GM12878 (cell line): ENCODE data around the gene ELF2. TPM values are rescaled to one million over a fixed set of nuclear protein-coding genes. Genes with fewer than 3 reads are reported as not detected.

Source experiments
- ATAC-seq: fragments of 200-7000 bp; cut with Tn5 transposase; 3 replicates; pipeline ENCODE4 v1.9.1; 2020; ENCODE audit warnings: mild to moderate bottlenecking, moderate library complexity
- BruUV-seq: library from RNA; stranded (reverse); fragments of 400-500 nt; replicated peaks from 2 replicates; lab custom pipeline; 2021; lab: Mats Ljungman, UMichigan
- CTCF ChIA-PET: fragments of 300-600 bp; sonication (Branson Sonifier 250); formaldehyde crosslinking; extraction: SDS; loops from one replicate; lab custom pipeline; 2021; ENCODE audit warnings: inconsistent platforms; lab: Yijun Ruan, JAX
- POLR2A ChIA-PET: fragments of 350-600 bp; formaldehyde crosslinking; extraction: SDS; loops from one replicate; lab custom pipeline; 2021; ENCODE audit warnings: inconsistent platforms; lab: Charles Lee
- RAD21 ChIA-PET: fragments of 300-600 bp; sonication (Branson Sonifier 250); formaldehyde crosslinking; loops from one replicate; lab custom pipeline; 2023; ENCODE audit warnings: antibody characterized with exemption; ENCODE audit not compliant: unreplicated experiment; lab: Charles Lee
- SMC1A ChIA-PET: fragments of 300-600 bp; sonication (Branson Sonifier 250); formaldehyde crosslinking; loops from one replicate; lab custom pipeline; 2023; ENCODE audit not compliant: unreplicated experiment, uncharacterized antibody; lab: Charles Lee
- DNase-seq: peaks from one replicate; pipeline ENCODE4 v3.0.0-alpha.2; 2011; ENCODE audit warnings: low read depth, low spot score
- FAIRE-seq: peaks from 3 replicates; lab custom pipeline; 2011; peaks lifted over from hg19 to GRCh38; lab: Jason Lieb, UNC
- H2AFZ ChIP-seq: 2 replicates; pipeline ENCODE4 v1.6.0; 2011; ENCODE audit warnings: low read depth, low read length, control low read depth; ENCODE audit not compliant: control insufficient read depth
- H3K27ac ChIP-seq: 2 replicates; pipeline ENCODE4 v1.5.1; 2011; ENCODE audit warnings: control low read depth; ENCODE audit not compliant: control insufficient read depth, insufficient read depth
- H3K27me3 ChIP-seq, 2 experiments: replicated peaks in 1 of 2; 2 replicates each; pipeline versions ENCODE4 v1.6.0 to v1.6.1; 2011; ENCODE audit warnings: low read length in 1 of 2; ENCODE audit not compliant: control insufficient read depth in 2 of 2, insufficient read depth in 2 of 2
- H3K36me3 ChIP-seq, 2 experiments: 2 replicates each; pipeline ENCODE4 v1.5.1; 2011; ENCODE audit warnings: low read length in 1 of 2; ENCODE audit not compliant: control insufficient read depth in 2 of 2, insufficient read depth in 2 of 2
- H3K4me1 ChIP-seq: 2 replicates; pipeline ENCODE4 v1.6.1; 2011; ENCODE audit warnings: mild to moderate bottlenecking, low read length, moderate library complexity, mixed read lengths; ENCODE audit not compliant: control insufficient read depth, insufficient read depth
- H3K4me2 ChIP-seq: 2 replicates; pipeline ENCODE4 v1.6.0; 2011; ENCODE audit warnings: control low read depth; ENCODE audit not compliant: control insufficient read depth, insufficient read depth
- H3K4me3 ChIP-seq: fragments of 200-600 bp; sonication (generic); 2 replicates; pipeline ENCODE4 v1.5.1; 2016
- H3K79me2 ChIP-seq: 2 replicates; pipeline ENCODE4 v1.6.0; 2011; ENCODE audit warnings: low read length; ENCODE audit not compliant: control insufficient read depth, insufficient read depth
- H3K9ac ChIP-seq: 2 replicates; pipeline ENCODE4 v1.8.0; 2011; ENCODE audit warnings: low read length, control low read depth, mixed read lengths; ENCODE audit not compliant: control insufficient read depth, insufficient read depth
- H3K9me3 ChIP-seq: replicated peaks from 3 replicates; pipeline ENCODE4 v1.5.1; 2011; ENCODE audit warnings: mild to moderate bottlenecking, low read length; ENCODE audit not compliant: control insufficient read depth, insufficient read depth
- H4K20me1 ChIP-seq: 2 replicates; pipeline ENCODE4 v1.6.0; 2011; ENCODE audit not compliant: control insufficient read depth, insufficient read depth
- BRCA1 ChIP-seq: IDR thresholded peaks from 2 replicates; pipeline ENCODE4 v1.6.1; 2011; ENCODE audit warnings: low read depth, low read length, improper control_type of control experiment
- GABPA ChIP-seq: IDR thresholded peaks from 2 replicates; pipeline ENCODE4 v1.6.1; 2014; ENCODE audit warnings: antibody characterized with exemption, low read depth, mild to moderate bottlenecking, inconsistent platforms
- HCFC1 ChIP-seq: fragments of 150-350 bp; IDR thresholded peaks from 2 replicates; pipeline ENCODE4 v1.6.1; 2014; ENCODE audit warnings: low read length
- JUND ChIP-seq: IDR thresholded peaks from 2 replicates; pipeline ENCODE4 v1.6.1; 2012; ENCODE audit warnings: low read depth, mild to moderate bottlenecking, low read length, improper control_type of control experiment, moderate library complexity
- MEF2A ChIP-seq: IDR thresholded peaks from 2 replicates; pipeline ENCODE4 v1.6.1; 2011; ENCODE audit warnings: low read depth, mild to moderate bottlenecking, low read length, moderate library complexity; ENCODE audit not compliant: insufficient read depth
- NFYA ChIP-seq: IDR thresholded peaks from 2 replicates; pipeline ENCODE4 v1.6.1; 2011; ENCODE audit warnings: low read depth, mild to moderate bottlenecking, low read length, improper control_type of control experiment, borderline replicate concordance
- NRF1 ChIP-seq: conservative IDR thresholded peaks from 2 replicates; pipeline ENCODE4 v1.6.1; 2011; ENCODE audit warnings: mild to moderate bottlenecking, low read depth, low read length, improper control_type of control experiment
- POLR2AphosphoS2 ChIP-seq: IDR thresholded peaks from 2 replicates; pipeline ENCODE4 v1.6.1; 2011; ENCODE audit warnings: low read depth, mild to moderate bottlenecking, low read length, improper control_type of control experiment, moderate library complexity
- SIX5 ChIP-seq: IDR thresholded peaks from 2 replicates; pipeline ENCODE4 v1.6.1; 2011; ENCODE audit warnings: mild to moderate bottlenecking, low read depth, low read length, moderate library complexity; ENCODE audit not compliant: severe bottlenecking
- SMC3 ChIP-seq: IDR thresholded peaks from 2 replicates; pipeline ENCODE4 v1.6.1; 2011; ENCODE audit warnings: low read length, improper control_type of control experiment, borderline replicate concordance
- SREBF2 ChIP-seq: IDR thresholded peaks from 2 replicates; pipeline ENCODE4 v1.6.1; 2012; ENCODE audit warnings: mild to moderate bottlenecking, low read length
- TARDBP ChIP-seq: IDR thresholded peaks from 2 replicates; pipeline ENCODE4 v1.6.1; 2016; ENCODE audit warnings: borderline replicate concordance
- WGBS: methylation state at CpG from one replicate; pipeline ENCODE4 v1.1.6; 2016; ENCODE audit warnings: low lambda C conversion rate; ENCODE audit not compliant: insufficient replicate concordance, insufficient coverage; ENCODE audit errors: missing lambda C conversion rate; 5-methylcytosine and 5-hydroxymethylcytosine counted together
- in situ Hi-C: fragments of 300-500 bp; cut with MboI; formaldehyde crosslinking; loops from 9 replicates; pipeline ENCODE4 v1.14.3; 2018; ENCODE audit warnings: mixed read lengths
- intact Hi-C: fragments of 100-400 bp; cut with micrococcal nuclease; formaldehyde crosslinking; loops from one replicate; pipeline ENCODE4 v1.14.2; 2022; ENCODE audit not compliant: unreplicated experiment
- polyA plus RNA-seq, 11 experiments: library from polyadenylated mRNA; depleted of rRNA in 4 of 11; unstranded in 6 of 11; stranded (reverse) in 5 of 11; fragments of >200 nt; fragmentation: Nextera tagmentation in 4 of 11; fragmentation: Illumina TruSeq in 1 of 11; extraction: Ambion mirVana in 4 of 11; extraction: Trizol in 1 of 11; gene quantifications; 1 replicate in 1 of 11; 2 replicates in 10 of 11; pipeline versions ENCODE4 v1.2.1 to v1.2.3, GENCODE V29; 2011 to 2016; ENCODE audit warnings: inconsistent platforms in 2 of 11, missing spikeins in 2 of 11, low read depth in 1 of 11
- total RNA-seq, 4 experiments: library from RNA; depleted of rRNA in 3 of 4; stranded (reverse); fragments of >200 nt in 3 of 4; fragmentation: Illumina TruSeq in 1 of 4; extraction: Trizol in 1 of 4; gene quantifications; 2 replicates each; pipeline versions ENCODE4 v1.2.1 to v1.2.3, GENCODE V29; 2013 to 2021
- TF ChIP-seq, protein P1 (sequence below): fragments of 450-650 bp; IDR thresholded peaks from 2 replicates; pipeline ENCODE4 v1.6.1; 2017; ENCODE audit warnings: mild to moderate bottlenecking, moderate library complexity
- TF ChIP-seq, protein P2 (sequence below): fragments of 450-650 bp; formaldehyde crosslinking; IDR thresholded peaks from 2 replicates; pipeline ENCODE4 v1.4.0; 2022; ENCODE audit warnings: mild to moderate bottlenecking, moderate library complexity
- TF ChIP-seq, protein P3 (sequence below): fragments of 450-650 bp; IDR thresholded peaks from 2 replicates; pipeline ENCODE4 v1.6.1; 2016; ENCODE audit warnings: mild to moderate bottlenecking

ELF2 gene
- total and polyA plus RNA-seq, 10 of the 15 experiments (the other 5 are each of a cell fraction or from before 2014, with no cell fraction given): 10.5 to 30.1 (median 20.5) TPM

DNA sequence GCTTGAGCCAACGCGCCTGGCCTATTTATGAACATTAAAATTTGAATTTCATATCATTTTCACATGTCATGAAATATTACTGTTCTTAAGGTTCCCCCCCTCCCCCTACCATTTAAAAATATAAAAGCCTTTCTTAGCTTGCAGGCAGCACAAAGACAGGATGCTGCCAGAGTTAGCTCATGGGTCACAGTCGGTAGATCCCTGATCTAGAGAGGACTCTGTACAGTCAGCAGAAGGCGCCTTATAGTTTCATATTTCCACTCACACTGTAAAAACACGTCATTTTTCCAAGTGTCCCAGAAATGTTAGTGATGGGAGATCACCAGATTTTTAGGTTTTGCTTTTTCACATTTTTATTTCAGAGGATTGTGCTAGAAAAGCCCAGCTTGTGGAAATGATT lies 149.2 kb downstream of the ELF2 start:
- ATAC-seq (no peak), FAIRE-seq (no peak), DNase-seq (no peak)
- Histone ChIP-seq H3K4me3 (no peak overlapping the region), H3K4me2 (no peak overlapping the region), H3K27ac (no peak overlapping the region), H3K27me3 (no peaks in the 10 kb centered on the region), H3K36me3 (peaks cover 0 to 1% of the 10 kb centered on the region in 2 experiments; a peak in 2 of 4 replicates), H2AFZ (no peak overlapping the region), H4K20me1 (no peaks in the 10 kb centered on the region), H3K9ac (no peak overlapping the region), H3K9me3 (no peaks in the 10 kb centered on the region), H3K79me2 (peaks cover 47% of the 10 kb centered on the region), H3K4me1 (no peaks in the 10 kb centered on the region; the same call in 1 of the 2 replicates)
- ChIA-PET POLR2A (interaction anchor here (1.0 to 1.5 kb wide), 3 partner anchors 9 to 282 kb away, joined by 3 to 7 read pairs (median 4); no protein-coding TSS in a partner anchor), SMC1A (interaction anchor here (6.3 kb wide), 1 partner anchor 9 kb away, joined by 92 read pairs; the partner anchor contains the start of gene NOCT), CTCF (interaction anchor here (1.2 to 7.7 kb wide), 3 partner anchors 10 to 183 kb away, joined by 3 to 147 read pairs (median 69); partner anchors contain the start of gene NOCT), RAD21 (interaction anchor here (0.6 to 3.5 kb wide), 3 partner anchors 9 to 632 kb away, joined by 3 to 54 read pairs (median 4); no protein-coding TSS in a partner anchor)
- intact Hi-C loops: no loop called here
- TF ChIP-seq NRF1 (no peak), MEF2A (no peak), HCFC1 (no peak), SREBF2 (no peak), NFYA (no peak), JUND (no peak), GABPA (no peak), SIX5 (no peak), POLR2AphosphoS2 (no peak), BRCA1 (no peak), TARDBP (no peak), SMC3 (no peak)
- TF ChIP-seq, protein P1, sequence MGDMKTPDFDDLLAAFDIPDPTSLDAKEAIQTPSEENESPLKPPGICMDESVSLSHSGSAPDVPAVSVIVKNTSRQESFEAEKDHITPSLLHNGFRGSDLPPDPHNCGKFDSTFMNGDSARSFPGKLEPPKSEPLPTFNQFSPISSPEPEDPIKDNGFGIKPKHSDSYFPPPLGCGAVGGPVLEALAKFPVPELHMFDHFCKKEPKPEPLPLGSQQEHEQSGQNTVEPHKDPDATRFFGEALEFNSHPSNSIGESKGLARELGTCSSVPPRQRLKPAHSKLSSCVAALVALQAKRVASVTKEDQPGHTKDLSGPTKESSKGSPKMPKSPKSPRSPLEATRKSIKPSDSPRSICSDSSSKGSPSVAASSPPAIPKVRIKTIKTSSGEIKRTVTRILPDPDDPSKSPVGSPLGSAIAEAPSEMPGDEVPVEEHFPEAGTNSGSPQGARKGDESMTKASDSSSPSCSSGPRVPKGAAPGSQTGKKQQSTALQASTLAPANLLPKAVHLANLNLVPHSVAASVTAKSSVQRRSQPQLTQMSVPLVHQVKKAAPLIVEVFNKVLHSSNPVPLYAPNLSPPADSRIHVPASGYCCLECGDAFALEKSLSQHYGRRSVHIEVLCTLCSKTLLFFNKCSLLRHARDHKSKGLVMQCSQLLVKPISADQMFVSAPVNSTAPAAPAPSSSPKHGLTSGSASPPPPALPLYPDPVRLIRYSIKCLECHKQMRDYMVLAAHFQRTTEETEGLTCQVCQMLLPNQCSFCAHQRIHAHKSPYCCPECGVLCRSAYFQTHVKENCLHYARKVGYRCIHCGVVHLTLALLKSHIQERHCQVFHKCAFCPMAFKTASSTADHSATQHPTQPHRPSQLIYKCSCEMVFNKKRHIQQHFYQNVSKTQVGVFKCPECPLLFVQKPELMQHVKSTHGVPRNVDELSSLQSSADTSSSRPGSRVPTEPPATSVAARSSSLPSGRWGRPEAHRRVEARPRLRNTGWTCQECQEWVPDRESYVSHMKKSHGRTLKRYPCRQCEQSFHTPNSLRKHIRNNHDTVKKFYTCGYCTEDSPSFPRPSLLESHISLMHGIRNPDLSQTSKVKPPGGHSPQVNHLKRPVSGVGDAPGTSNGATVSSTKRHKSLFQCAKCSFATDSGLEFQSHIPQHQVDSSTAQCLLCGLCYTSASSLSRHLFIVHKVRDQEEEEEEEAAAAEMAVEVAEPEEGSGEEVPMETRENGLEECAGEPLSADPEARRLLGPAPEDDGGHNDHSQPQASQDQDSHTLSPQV: no peak
- TF ChIP-seq, protein P2, sequence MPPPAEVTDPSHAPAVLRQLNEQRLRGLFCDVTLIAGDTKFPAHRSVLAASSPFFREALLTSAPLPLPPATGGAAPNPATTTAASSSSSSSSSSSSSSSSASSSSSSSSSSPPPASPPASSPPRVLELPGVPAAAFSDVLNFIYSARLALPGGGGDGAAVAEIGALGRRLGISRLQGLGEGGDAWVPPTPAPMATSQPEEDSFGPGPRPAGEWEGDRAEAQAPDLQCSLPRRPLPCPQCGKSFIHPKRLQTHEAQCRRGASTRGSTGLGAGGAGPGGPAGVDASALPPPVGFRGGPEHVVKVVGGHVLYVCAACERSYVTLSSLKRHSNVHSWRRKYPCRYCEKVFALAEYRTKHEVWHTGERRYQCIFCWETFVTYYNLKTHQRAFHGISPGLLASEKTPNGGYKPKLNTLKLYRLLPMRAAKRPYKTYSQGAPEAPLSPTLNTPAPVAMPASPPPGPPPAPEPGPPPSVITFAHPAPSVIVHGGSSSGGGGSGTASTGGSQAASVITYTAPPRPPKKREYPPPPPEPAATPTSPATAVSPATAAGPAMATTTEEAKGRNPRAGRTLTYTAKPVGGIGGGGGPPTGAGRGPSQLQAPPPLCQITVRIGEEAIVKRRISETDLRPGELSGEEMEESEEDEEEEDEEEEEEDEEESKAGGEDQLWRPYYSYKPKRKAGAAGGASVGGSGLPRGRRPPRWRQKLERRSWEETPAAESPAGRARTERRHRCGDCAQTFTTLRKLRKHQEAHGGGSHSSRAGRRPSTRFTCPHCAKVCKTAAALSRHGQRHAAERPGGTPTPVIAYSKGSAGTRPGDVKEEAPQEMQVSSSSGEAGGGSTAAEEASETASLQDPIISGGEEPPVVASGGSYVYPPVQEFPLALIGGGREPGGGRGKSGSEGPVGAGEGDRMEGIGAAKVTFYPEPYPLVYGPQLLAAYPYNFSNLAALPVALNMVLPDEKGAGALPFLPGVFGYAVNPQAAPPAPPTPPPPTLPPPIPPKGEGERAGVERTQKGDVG (CRISPR knock-in tag): no peak
- TF ChIP-seq, protein P3, sequence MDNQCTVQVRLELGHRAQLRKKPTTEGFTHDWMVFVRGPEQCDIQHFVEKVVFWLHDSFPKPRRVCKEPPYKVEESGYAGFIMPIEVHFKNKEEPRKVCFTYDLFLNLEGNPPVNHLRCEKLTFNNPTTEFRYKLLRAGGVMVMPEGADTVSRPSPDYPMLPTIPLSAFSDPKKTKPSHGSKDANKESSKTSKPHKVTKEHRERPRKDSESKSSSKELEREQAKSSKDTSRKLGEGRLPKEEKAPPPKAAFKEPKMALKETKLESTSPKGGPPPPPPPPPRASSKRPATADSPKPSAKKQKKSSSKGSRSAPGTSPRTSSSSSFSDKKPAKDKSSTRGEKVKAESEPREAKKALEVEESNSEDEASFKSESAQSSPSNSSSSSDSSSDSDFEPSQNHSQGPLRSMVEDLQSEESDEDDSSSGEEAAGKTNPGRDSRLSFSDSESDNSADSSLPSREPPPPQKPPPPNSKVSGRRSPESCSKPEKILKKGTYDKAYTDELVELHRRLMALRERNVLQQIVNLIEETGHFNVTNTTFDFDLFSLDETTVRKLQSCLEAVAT: no peak
- BruUV-seq: no TSS peak
- WGBS: 97% methylated on average over 5 of the region's 5 CpGs
- in situ Hi-C loops: no loop called here
